ENCODE measurements around the gene ISCU.
"Not testable (repeated sequence)": the region's sequence is repeated elsewhere in the genome, so short reads cannot be mapped to it uniquely, and the experiment has no call there.

ISCU gene

DNA sequence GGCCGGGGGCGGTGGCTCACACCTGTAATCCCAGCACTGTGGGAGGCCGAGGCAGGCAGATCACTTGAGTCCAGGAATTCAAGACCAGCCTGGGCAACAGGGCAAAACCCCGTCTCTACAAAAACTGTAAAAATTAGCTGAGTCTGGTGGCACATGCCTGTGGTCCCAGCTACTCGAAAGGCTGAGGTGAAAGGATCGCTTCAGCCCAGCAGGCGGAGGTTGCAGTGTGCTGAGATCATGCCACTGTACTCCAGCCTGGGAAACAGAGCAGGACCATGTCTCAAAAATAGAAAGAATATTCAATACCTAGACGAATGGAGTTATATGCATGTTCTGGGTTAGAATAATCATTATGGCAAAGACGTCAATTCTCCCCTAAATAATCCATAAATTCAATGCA, 7.0 kb upstream of the ISCU start:
- H3K4me3 Mint-ChIP-seq: peak overlapping the region; percentile 9

DNA sequence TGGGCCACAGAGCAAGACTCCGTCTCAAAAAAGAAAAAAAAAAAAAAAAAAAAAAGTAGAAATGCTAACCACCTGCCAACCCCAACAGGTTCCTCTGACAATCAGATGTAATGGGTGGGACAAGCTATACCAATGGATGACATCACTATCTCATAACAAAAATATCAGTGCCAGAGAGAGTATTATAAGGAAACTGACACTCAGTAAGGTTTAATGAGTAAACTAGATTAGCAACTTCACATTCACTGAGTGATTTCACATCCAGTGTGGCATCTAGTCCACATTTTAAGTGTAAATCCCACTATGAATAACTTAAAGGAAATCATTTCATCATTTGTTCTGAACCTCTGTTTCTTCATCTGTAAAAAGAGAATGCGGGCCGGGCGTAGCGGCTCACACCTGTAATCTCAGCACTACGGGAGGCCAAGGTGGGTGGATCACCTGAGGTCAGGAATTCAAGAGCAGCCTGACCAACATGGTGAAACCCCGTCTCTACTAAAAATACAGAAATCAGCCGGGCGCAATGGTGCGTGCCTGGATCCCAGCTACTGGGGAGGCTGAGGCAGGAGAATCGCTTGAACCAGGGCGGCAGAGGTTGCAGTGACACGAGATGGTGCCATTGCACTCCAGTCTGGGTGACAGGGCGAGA, 3.3 kb upstream of the ISCU start:
- Mint-ChIP-seq H3K4me1 (peaks cover 56% of the 10 kb centered on the region), H3K27ac (ENCODE audit: low read depth) (peak overlapping the region; percentile 99), H3K27me3 (no peaks in the 10 kb centered on the region), H3K36me3 (ENCODE audit: insufficient read depth) (peaks cover 28% of the 10 kb centered on the region), H3K9me3 (no peaks in the 10 kb centered on the region), H3K4me3 (peak overlapping the region; percentile 99)
- ATAC-seq (replicated peaks; ENCODE audit: extremely low read depth, poor library complexity, severe bottlenecking): no peak
- no peak for DNase-seq (ENCODE audit: low spot score in 2 of 2)

More for the DNA sequence above, 7.0 kb upstream of the ISCU start:
- H3K27ac Mint-ChIP-seq (ENCODE audit: low read depth); H3K27me3 Mint-ChIP-seq; H3K9me3 Mint-ChIP-seq; DNase-seq (ENCODE audit: low spot score in 2 of 2); ATAC-seq (replicated peaks; ENCODE audit: extremely low read depth, poor library complexity, severe bottlenecking): not testable (repeated sequence)
- Mint-ChIP-seq H3K4me1 (peaks cover 70% of the 10 kb centered on the region), H3K36me3 (ENCODE audit: insufficient read depth) (peaks cover 11% of the 10 kb centered on the region)

DNA sequence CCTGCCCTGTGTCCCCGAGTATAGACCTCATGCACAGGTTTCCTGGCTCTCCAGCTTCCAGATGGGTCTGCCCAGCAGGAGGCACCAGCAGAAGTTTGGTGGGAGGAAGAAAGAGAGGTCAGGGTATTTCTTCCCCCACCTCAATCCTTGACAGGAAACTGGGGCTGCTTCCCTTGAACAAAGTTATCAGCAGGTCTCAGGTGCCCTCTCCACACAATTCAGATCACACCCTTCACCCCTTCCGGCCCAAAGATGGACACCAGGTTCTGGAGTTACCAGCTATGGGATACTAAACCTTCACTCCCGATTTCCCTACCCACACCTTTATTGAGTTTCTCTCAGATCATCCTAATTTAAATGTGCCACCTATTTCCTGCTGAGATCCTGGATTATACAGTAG, 2.6 kb upstream of the ISCU start:
- no peak for ATAC-seq (replicated peaks; ENCODE audit: extremely low read depth, poor library complexity, severe bottlenecking)
- DNase-seq (ENCODE audit: low spot score in 2 of 2): no peak
- Mint-ChIP-seq H3K9me3 (no peaks in the 10 kb centered on the region), H3K4me3 (peak overlapping the region; percentile 99), H3K27me3 (no peaks in the 10 kb centered on the region), H3K27ac (ENCODE audit: low read depth) (peak overlapping the region; percentile 99), H3K4me1 (peaks cover 52% of the 10 kb centered on the region), H3K36me3 (ENCODE audit: insufficient read depth) (peaks cover 31% of the 10 kb centered on the region)

DNA sequence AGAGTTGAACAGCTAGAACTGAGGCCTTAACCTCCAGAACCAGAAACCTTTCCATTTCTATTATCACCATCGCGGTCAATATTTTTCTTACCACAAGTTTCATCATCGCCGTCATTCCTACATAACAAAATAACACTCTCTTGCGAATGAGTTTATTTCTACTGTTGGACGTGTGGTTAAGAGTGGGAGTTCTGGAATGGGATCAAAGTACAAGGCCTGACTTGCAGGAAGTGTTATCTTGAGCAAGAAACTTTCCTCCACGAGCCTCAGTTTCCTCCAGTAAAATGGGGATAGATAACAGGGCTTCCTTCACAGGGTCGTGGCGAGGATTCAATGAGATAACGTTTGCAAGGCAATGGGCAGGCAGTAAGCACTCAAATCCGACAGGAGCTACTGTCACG, 2.1 kb upstream of the ISCU start:
- Mint-ChIP-seq H3K4me3 (peak overlapping the region; percentile 99), H3K9me3 (no peaks in the 10 kb centered on the region), H3K27me3 (no peaks in the 10 kb centered on the region), H3K36me3 (ENCODE audit: insufficient read depth) (peaks cover 37% of the 10 kb centered on the region), H3K4me1 (peaks cover 47% of the 10 kb centered on the region), H3K27ac (ENCODE audit: low read depth) (peak overlapping the region; percentile 99)
- ATAC-seq (replicated peaks; ENCODE audit: extremely low read depth, poor library complexity, severe bottlenecking) (no peak), DNase-seq (ENCODE audit: low spot score in 2 of 2) (no peak)

DNA sequence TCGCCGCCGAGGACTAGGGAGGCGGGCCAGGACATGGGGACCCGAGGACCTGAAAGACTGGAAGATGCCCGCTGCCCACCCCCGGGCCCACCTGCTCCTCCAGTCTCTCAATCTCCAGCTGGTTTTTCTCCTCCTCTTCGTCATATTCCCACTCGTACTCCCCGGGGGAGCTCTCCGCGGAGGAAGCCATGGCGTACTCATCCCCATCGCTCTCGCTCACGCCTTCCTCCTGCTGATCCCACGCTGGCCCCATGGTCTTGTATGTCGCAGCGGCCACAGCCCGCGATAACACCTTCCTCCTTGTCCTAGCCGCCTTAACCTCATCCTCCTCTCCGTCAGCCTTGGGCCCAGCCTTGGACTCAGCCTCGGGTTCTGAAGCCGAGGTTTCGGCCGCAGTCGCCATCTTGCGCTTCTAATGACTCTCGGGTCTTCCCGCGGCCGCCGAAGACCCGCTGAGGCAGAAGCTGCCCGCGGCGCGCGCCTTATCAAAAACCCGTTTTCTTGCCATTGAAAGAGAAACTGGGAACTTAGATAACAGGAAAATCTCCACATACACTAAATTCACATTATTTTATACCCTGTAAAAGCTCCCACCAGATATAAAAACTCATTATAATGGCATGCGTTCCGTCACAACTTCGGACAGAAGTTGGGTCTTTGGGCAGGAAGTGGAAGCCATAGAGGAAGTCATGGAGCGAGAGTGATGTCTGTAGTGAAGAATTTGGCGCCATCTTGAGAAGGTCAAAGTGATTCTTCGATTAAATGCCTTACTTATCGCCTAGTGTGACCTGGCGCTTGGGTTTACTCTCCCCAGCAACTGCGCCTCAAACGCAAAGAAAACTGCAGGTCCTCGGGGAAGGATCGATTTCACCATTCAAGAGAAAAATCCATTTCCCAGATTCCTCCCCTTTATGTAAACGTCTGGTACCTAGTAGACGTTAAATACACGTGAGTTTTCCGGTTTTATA, 1.4 kb upstream of the ISCU start, which contains the start of gene SART3:
Gene SART3 (minus strand): TSS at position 422 of the 968 bp plus-strand sequence. CDS start 19 bp downstream, at position 403.
- no peaks in the 10 kb centered on the region for H3K27me3 Mint-ChIP-seq
- H3K4me3 Mint-ChIP-seq: peak within 1 kb of the TSS; percentile 99
- ATAC-seq (replicated peaks; ENCODE audit: extremely low read depth, poor library complexity, severe bottlenecking) (peak; percentile 58), DNase-seq (ENCODE audit: low spot score in 2 of 2) (peak; percentile 67 to 75)
- no peaks in the 10 kb centered on the region for H3K9me3 Mint-ChIP-seq
- H3K27ac Mint-ChIP-seq (ENCODE audit: low read depth): peak within 1 kb of the TSS; percentile 99
- peaks cover 47% of the 10 kb centered on the region for H3K4me1 Mint-ChIP-seq
- H3K36me3 Mint-ChIP-seq (ENCODE audit: insufficient read depth): peaks cover 44% of the 10 kb centered on the region

DNA sequence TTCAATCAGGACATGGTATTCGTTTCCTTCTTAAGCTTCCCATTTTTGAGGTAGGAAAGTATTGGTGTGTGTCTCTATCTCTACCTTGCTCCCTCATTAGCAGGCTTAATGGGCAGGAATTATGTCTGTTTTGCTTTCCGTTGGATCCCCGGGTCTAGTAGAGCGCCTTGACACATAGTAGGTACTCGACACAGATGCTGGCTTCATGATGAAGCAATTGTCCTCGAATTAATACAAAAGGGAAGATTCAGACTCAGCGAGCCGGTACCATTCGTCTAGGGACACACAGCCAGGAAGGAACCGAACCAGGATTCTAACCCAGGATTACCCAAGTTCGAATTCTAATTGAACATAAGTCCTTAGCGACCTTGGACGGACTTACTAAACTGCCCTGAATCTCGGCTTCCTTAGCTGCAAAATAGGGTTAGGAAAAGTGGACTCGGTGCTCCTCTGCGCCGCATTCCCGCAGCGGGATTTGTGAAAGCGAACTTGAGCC, 496 bp upstream of the ISCU start:
- Mint-ChIP-seq H3K36me3 (ENCODE audit: insufficient read depth) (peaks cover 46% of the 10 kb centered on the region), H3K27ac (ENCODE audit: low read depth) (peak overlapping the region; percentile 99), H3K4me3 (peak overlapping the region; percentile 99), H3K4me1 (peaks cover 41% of the 10 kb centered on the region), H3K9me3 (no peaks in the 10 kb centered on the region), H3K27me3 (no peaks in the 10 kb centered on the region)
- ATAC-seq (replicated peaks; ENCODE audit: extremely low read depth, poor library complexity, severe bottlenecking) (no peak), DNase-seq (ENCODE audit: low spot score in 2 of 2) (no peak)

DNA sequence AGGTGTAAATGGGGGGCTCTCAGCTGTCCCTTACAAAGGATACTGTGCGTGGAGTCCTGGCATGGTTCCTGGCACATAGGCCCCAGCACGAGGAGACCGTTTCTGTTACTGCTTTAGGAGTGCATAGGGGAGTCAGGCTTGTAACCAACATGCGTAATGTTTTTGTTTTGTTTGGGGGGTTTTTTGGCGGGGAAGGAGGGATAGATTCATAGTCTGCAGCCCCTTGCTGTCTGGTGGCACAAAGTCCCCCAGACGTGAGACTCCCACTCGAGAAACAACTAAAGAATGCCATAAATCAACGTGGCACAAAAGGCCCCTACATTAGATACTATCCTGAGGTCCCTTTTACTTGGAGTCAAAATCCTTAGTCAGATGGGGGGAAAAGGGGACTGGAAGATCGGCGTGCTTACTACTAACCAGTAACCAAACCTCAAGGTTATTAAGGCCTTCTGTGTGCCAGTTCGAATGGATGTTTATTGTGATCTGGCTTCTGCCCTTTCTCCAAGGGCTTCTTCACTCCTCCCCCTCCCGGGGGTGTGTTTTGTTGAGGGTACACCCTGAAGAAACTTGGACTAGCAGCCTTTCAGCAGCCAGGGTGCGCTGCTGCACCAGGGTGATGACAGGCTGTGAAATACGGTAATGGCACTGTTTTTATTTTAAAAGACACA, 874 bp downstream of the ISCU start:
- Mint-ChIP-seq H3K27ac (ENCODE audit: low read depth) (peak overlapping the region; percentile 99), H3K27me3 (no peaks in the 10 kb centered on the region), H3K9me3 (no peaks in the 10 kb centered on the region), H3K36me3 (ENCODE audit: insufficient read depth) (peaks cover 54% of the 10 kb centered on the region), H3K4me1 (peaks cover 46% of the 10 kb centered on the region), H3K4me3 (peak overlapping the region; percentile 99)
- DNase-seq (ENCODE audit: low spot score in 2 of 2) (peak; percentile 70 to 82), ATAC-seq (replicated peaks; ENCODE audit: extremely low read depth, poor library complexity, severe bottlenecking) (peak; percentile 57)

DNA sequence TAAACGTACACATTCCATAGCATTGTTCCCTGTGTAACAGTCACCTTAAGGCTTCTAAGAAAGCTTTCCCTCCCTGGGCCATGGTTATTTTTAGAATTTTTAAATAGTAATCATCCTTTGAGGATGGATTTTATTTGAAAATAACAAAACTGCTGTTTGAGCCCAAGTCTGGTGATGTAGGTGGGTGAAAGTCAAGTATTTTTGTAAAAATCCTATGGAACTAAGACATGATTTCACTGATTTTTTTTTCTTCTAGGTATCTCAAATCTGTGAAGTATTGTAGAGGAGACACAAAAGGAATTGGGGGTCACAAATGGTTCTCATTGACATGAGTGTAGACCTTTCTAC, 1.4 kb downstream of the ISCU start:
- peak overlapping the region; percentile 99 for H3K27ac Mint-ChIP-seq (ENCODE audit: low read depth)
- peak overlapping the region; percentile 99 for H3K4me3 Mint-ChIP-seq
- DNase-seq (ENCODE audit: low spot score in 2 of 2) (no peak), ATAC-seq (replicated peaks; ENCODE audit: extremely low read depth, poor library complexity, severe bottlenecking) (no peak)
- H3K27me3 Mint-ChIP-seq: no peaks in the 10 kb centered on the region
- peaks cover 59% of the 10 kb centered on the region for H3K36me3 Mint-ChIP-seq (ENCODE audit: insufficient read depth)
- H3K9me3 Mint-ChIP-seq: no peaks in the 10 kb centered on the region
- peaks cover 48% of the 10 kb centered on the region for H3K4me1 Mint-ChIP-seq

DNA sequence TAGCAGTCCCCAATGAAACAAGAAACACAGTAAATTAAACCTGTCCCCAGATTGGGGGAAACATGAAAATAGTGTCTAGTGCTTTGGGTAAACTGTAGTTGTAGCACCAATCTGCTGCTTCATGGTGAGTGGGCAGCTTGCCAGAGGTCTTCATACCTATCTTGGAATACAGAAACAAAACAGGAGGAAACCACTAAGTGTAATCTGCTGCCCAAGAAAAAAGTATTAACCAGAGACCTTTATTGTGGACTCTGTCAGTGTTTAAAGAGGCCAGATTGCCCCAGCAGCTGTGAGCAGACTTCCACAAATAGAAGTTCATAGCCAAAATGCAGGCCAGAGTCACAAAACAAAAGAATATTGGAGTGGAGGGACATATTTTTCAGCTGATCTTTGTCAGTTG, 2.3 kb downstream of the ISCU start:
- Mint-ChIP-seq H3K4me3 (no peak overlapping the region), H3K27me3 (no peaks in the 10 kb centered on the region), H3K9me3 (no peaks in the 10 kb centered on the region), H3K27ac (ENCODE audit: low read depth) (no peak overlapping the region), H3K4me1 (peaks cover 47% of the 10 kb centered on the region), H3K36me3 (ENCODE audit: insufficient read depth) (peaks cover 59% of the 10 kb centered on the region)
- no peak for ATAC-seq (replicated peaks; ENCODE audit: extremely low read depth, poor library complexity, severe bottlenecking)
- DNase-seq (ENCODE audit: low spot score in 2 of 2): no peak

DNA sequence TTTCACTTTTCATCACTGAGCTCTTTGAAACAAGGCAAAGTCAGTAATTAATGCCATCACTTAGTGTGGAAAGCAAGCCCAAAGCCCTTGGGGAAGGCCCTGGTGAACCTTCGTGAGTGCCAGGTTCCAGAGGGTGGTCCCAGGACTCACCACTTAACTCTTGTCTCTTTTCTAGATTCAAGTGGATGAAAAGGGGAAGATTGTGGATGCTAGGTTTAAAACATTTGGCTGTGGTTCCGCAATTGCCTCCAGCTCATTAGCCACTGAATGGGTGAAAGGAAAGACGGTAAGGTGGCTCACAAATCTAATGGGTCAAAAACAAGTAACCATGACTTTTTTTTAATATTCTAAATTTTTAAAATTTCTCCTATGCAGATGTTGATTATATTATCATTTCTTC, 2.8 kb downstream of the ISCU start:
- Mint-ChIP-seq H3K4me1 (peaks cover 43% of the 10 kb centered on the region), H3K4me3 (no peak overlapping the region), H3K27ac (ENCODE audit: low read depth) (no peak overlapping the region), H3K9me3 (no peaks in the 10 kb centered on the region), H3K36me3 (ENCODE audit: insufficient read depth) (peaks cover 59% of the 10 kb centered on the region), H3K27me3 (no peaks in the 10 kb centered on the region)
- DNase-seq (ENCODE audit: low spot score in 2 of 2): no peak
- no peak for ATAC-seq (replicated peaks; ENCODE audit: extremely low read depth, poor library complexity, severe bottlenecking)

DNA sequence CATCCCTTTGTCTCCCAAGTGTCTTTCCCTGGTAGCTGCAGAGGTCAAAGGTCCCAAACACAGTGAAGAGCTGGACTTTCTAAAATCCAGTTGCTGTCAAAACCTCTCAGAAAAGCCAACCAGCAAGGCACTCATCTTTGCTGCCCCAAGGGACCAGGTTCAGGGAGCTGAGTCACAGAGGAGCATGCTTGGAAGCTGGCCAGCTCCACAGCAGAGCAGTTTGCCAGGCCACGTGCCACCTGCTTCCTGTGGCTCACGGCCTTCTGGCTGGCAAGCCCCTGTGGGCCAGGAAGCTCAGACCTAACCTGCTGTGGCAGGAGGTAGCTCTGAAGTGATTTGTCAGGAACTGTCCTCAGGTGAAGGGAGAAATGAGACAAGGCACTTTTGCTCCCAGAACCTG, 3.6 kb downstream of the ISCU start:
- Mint-ChIP-seq H3K4me1 (peaks cover 37% of the 10 kb centered on the region), H3K27ac (ENCODE audit: low read depth) (peak overlapping the region; percentile 16), H3K36me3 (ENCODE audit: insufficient read depth) (peaks cover 59% of the 10 kb centered on the region), H3K27me3 (no peaks in the 10 kb centered on the region), H3K9me3 (no peaks in the 10 kb centered on the region), H3K4me3 (no peak overlapping the region)
- no peak for ATAC-seq (replicated peaks; ENCODE audit: extremely low read depth, poor library complexity, severe bottlenecking)
- DNase-seq (ENCODE audit: low spot score in 2 of 2): no peak

DNA sequence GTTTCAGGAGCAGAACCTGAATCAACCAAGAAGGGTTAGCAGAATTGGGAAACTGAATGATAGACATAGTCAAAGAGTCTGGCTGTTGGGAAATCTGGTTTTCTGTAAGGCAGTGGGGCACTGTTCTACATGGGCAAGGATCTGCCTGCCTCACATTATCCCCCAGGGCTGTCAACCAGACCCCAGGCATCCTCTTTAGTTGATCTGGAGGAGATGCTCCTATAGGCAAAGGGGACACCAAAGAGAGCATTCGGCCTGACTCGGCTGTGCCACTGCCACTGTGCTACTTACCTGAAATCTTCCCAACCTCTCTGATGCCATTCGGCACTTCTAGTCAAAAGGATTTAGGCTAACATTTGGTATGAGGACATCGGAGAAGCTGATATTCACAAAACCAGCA, 4.1 kb downstream of the ISCU start:
- ATAC-seq (replicated peaks; ENCODE audit: extremely low read depth, poor library complexity, severe bottlenecking) (no peak), DNase-seq (ENCODE audit: low spot score in 2 of 2) (no peak)
- peaks cover 32% of the 10 kb centered on the region for H3K4me1 Mint-ChIP-seq
- no peak overlapping the region for H3K4me3 Mint-ChIP-seq
- H3K27ac Mint-ChIP-seq (ENCODE audit: low read depth): no peak overlapping the region
- no peaks in the 10 kb centered on the region for H3K27me3 Mint-ChIP-seq
- no peaks in the 10 kb centered on the region for H3K9me3 Mint-ChIP-seq
- peaks cover 56% of the 10 kb centered on the region for H3K36me3 Mint-ChIP-seq (ENCODE audit: insufficient read depth)
